GM21526 (cell line): ENCODE measurements around the gene KLHL17.
A peak's percentile ranks its signal among the peaks of the same experiment; 100 is the strongest.
"Not testable (repeated sequence)": the region's sequence is repeated elsewhere in the genome, so short reads cannot be mapped to it uniquely, and the experiment has no call there.

Source experiments
- ATAC-seq: cut with Tn5 transposase; IDR thresholded peaks from one replicate; pipeline ENCODE4 v1.9.1; 2021; ENCODE audit warnings: moderate library complexity; ENCODE audit not compliant: unreplicated experiment, low FRiP score

Gene KLHL17

DNA sequence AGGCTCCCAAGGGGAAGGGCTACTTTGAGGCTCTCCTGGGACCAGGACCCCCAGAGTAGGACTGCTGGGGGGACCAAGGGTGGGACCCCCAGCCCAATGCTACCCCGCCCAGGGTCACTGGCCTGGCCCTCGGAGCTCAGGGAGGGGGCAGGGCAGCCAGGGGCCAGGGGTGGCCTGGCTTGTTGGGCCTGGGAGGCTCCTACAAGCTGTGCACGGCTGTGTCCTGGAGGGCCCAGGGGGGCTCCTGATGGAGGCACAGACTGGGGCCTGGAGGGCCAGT lies 37.3 kb downstream of the KLHL17 start:
- ATAC-seq: no peak

DNA sequence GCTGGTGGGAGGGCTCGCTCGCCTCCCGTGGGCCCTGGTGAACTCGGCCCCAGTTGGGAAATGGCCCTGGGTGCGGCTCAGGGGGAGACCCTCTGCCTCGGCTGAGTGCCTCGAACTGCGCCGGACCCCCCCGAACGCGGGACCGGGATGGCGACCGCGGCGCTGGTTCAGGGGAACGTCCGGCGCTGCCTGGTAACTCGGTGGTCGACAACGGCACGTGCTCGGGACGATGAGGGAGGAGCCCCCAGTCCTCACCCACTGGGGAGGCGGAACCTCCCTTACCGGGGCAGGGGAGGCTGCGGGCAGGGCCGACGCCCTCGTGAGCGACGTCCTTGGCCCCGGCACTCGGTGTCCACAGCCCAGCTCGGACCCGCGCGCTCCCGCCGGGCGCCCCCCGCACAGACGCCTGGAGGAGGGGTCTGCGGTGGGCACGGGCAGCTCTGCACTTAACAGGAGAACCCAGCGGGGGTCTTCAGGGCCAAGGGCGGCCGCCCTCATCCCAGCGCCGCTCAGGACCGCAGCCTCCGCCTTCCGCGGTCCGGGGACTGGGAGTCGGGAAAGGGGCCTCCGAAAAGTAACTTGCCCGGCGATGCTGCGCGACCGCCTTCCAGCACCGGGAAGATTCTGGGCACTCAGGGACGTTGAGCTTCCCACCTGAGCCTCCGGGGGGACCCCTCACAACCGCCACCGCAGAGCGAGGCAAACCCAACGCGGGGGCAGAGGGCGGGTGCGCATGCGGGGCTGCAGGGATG lies 37.8 kb downstream of the KLHL17 start:
- ATAC-seq: no peak

DNA sequence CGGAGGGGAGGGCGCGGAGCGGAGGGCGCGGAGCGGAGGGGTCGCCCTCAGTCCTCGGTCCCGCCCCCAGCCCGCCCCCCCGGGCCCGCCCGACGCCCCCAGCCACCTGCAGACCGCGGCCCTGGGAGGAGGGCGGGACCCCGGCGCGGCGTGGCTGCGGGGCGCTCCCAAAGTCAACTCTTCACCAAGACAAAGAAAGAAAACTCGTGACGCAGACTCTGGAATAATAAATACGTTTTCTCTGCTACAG lies 38.3 kb downstream of the KLHL17 start:
- no peak for ATAC-seq

DNA sequence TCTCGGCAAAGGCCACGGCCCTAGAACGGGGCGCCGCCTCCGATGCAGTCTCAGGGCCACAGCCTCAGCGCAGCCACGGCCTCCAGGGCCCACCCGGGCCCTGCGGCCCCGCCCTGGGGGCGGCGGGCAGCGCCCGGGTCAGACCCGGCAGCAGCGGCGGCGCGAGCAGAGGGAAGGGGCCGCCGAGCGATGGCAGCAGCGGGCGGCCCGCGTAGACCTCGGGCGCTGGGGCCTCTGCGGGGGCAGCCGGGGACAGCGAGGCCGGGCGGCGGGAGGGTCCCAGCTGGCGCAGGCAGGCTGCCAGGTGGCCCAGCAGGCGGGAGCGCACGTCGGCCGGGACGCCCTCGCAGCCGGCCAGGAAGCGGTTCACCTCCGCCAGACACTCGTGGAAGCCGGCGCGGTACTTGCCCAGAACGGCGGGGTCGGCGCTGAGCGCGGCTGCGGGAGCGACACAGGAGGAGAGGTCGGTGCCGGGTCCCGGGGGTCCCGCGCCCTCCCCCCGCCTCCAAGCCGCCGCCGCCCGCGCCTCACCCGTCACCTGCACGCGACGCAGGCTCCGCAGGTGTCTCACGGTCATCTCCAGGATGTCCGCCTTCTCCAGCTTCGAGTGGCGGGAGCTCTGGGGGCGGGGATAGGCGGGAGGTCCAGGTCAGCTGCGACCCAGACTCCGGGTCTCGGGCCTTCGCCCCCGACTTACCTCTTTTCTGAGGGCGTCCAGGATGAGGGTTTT lies 38.8 kb downstream of the KLHL17 start:
- ATAC-seq: no peak

DNA sequence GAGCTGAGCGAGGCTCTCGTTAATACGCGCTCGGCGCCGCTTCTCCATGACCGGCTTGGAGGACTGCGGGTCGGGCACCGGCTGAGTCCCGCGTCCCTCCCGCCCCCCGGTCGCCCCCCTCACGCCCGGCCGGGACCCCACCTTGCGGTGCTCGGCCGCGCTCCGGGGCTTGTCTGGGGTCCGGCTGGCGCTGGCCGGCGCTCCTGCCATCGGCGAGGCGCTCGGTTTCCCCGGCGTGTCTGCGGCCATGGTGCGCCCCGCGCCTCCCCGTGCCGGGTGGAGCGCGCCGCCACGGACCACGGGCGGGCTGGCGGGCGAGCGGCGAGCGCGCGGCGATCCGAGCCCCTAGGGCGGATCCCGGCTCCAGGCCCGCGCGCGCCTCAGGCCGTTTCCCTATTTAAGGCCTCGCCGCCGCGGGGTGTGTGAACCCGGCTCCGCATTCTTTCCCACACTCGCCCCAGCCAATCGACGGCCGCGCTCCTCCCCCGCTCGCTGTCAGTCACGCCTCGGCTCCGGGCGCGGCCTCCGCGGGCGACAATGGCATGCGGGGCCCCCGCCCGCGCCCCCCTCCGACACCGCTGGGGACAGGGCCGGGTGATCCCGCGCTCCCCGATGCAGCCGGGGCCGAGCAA lies 39.5 kb downstream of the KLHL17 start, which contains the start of gene HES4:
HES4 (minus strand) TSS at position 373 of the 632 bp plus-strand sequence; CDS start at position 249, 124 bp downstream.
- ATAC-seq: no peak

DNA sequence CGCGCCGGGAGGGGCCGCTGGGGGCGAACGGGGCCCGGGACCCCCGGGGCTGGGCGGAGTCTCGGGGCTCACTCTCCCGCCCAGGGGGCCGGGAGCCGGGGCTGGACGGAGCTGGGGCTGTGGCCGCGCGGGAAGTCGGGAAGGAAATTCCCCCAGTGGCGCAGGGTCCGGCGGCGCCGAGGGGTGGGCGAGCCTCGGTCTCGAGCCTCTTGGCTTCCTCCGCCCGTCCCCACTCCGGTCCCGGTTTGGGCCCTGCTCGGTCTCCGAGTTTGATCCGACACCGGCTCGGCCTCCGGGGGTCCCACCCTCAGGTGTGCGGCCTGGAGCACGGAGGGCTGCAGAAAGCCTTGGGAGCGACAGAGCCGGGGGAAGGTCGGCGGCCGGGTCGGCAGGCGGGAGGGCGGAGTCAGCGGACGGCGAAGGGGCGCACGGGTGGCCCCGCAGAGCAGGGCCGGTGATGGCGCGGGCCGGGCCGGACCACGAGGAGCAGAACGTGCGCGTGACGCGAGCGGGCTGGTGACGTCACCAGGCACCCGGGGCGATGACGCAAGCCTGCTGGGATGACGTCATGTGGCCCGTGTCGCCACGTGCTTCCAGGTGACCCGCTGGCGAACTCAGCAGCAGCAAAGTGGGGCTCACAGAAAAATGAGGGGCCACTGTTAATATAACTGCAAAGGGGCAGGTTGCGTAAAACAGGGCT lies 40.1 kb downstream of the KLHL17 start:
- ATAC-seq: no peak

DNA sequence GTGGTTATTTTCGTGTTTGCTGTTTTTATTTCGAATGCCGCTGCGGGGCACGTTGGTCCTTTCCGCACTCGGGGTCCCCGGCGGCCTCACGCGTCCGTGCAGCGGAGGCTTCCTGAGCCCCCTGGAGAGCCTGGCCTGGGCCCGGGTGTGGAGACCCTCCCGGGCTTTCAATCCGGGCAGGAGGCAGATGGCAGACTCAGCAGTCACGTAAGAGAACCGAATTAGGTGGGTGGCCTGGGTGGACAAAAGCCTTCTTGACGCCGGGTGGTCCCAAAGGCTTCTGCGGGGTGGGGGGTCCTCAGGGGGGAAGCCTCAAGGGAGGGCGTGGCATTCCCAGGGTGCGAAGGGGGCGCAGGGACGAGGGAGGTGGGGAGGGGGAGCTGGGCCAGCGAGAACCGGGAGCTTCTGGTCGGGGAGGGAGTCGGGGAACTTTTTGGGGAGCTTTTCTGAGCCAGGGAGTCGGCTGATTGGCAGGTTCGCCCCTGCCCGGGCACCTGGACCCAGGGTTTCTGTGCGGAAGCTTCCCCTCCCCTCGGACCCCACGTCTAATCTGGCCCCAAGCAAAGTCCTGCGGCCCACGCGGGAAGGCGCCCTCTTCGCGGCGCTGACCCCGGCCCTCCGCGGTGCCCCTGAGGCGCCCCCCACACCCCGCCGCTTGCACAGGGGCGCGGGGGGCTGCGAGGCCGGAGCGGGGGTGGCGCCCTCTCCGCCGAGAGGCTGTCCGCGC lies 40.8 kb downstream of the KLHL17 start:
- ATAC-seq: no peak

DNA sequence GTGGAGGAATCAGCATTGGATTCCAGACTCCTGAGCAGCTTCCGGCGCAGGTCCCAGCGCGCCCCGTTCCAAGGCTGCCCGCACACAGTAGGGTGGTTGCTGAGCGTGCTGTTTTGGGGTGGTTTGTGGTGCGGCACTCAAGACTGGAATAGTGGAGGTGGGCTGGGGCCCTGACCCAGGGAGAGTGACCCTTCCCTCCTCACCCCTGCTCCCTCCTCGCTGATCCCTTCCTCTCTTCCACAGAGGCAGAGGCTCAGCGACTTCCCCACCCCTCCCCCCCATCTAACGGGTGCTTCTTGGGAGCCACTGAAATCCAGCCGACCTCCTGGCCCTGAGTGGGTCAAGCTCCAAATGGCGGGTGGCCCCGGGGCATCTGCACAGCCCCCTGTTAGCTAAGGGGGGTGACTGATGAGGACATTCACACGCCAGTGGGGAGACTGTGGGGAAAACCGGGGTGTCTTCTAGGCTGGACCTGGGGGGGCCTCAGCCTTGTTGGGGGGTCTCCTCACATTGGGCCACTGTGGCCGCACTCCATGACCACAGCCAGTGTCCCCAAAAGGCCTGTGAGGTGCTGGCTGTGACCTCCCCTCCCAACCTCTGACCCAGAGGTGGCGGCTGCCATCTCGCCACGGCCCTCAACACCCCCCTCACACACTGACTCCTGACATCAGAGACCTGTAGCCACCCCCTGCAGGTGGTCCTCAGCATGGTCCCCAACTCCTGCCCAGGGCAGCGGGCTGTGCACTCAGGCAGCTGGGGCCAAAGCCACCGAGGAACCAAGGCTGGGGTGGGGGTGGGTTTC lies 43.4 kb downstream of the KLHL17 start:
- ATAC-seq: no peak

DNA sequence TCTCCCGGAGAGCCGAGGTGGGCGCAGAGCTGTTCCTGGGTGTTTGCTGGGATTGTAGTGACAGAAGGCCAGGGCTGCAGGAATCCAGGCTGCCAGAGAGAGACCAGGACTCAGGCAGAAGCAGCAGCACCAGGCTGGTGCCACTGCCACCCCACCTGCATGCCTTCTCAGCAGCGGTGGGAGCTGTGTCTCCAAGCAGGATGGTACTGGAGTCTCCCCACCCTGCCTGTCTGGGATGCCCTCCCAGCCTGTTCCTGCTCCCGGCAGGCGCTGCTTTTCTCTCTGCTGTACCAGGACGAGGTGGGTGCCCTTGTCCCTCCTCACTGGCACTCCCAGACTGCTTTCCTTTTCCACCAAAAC lies 44.0 kb downstream of the KLHL17 start:
- no peak for ATAC-seq

DNA sequence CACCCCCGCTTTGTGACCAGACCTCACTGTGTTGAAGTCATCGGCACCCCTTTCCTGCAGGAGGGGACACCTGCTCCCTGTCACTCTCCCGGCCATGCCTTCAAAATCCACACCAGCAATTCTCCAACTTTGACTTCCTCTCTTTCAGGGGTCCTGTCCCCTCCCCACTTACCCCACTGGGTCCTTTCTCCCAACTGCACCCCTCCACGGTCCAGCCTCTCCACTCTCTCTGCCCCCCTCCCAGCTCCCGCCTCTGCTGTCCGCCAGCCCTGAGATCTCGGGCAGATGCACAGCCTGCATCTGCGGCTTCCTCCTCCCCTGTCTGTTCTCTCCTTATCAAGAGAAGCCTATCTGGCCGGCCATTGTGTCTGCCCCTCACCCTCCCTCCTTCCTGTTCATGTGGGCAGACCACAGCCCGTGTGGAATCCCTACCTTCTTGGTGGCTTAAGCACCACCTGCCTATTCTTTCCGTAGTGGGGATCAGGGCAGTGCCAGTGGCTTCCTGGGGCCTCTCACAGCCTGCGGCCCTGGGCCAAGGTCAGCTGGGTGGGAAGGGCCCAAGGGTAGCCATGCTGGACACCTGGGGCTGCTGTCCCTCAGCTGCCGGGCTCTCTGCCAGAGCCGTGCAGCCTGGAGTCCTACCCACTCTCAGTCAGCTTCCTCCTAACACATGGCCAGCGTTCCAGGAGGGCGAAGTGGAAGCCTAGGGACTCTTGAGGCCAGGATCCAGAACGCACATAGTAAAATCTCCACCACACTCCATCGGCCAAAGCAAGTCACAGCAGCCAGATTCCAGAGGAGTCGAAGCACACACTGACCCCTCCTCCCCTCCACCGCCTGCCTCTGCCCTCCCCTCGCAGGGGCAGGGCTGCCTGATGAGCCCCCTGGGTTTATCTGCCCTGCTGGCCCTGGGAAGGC lies 44.7 kb downstream of the KLHL17 start:
- no peak for ATAC-seq

DNA sequence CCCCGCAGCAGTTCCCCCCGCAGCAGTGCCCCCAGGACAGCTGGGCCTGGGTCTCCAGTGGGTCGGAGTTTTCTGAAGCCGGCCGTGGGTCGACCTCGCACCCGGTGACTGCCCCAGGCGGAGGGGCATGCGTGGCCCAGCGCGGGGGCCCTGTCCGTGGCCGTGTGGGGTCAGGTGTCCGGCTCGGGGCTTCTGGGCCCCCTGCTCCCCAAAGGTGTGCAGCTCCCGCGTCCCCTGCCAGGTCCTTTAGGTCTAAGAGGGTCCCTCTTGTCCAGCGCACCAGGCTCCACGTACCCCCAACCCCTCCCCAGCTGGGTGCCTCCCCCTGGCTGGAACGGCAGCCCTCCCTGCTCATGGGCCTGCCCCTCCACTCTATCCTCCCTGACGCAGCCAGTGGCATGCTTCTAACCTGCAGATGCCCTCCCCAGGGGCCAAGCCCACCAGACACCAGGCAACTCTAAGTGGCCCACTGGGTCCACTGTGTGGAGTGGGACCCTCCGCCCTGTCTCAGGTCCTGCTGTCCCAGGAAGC lies 45.5 kb downstream of the KLHL17 start:
- ATAC-seq: no peak

DNA sequence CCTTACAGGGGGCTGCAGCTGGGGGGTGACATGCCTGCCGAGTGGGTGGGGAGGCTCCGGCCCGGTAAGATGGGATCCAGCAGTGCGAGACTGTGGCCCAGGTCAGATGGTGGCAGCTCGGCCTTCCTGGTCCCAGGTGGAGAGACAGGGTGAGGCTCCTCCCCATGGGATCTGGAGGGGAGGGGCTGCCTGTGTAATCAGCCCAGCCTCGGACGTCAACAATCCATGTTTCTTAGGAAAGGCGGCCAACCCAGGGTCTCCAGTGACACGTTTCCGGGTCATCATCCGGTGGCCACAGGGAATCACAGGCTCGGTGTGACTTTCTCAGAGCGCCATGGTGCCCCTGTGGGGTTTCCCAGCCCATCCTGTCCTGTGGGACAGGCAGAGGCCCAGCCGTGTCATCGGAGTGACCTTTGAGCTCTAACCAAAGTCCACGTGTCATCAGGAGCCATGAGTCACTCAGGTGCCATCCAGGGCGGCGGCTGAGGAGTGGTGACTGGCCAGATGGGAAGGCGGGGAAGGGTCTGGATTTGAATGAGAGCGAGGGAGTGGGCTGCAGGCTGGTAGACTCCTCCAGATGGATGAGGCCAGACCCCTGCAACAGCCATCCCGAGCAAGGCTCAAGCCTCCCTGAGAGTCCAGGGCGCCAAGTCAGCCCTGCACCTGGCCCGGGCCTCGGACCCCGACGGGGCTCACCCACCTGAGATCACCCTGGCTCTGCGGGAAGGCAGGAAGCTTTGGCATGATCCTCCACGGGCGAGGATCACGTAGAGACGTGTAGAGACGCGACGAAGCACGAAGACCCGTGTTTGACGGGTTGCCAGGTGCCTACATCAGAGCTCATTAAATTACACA lies 46.1 kb downstream of the KLHL17 start:
- ATAC-seq: no peak

DNA sequence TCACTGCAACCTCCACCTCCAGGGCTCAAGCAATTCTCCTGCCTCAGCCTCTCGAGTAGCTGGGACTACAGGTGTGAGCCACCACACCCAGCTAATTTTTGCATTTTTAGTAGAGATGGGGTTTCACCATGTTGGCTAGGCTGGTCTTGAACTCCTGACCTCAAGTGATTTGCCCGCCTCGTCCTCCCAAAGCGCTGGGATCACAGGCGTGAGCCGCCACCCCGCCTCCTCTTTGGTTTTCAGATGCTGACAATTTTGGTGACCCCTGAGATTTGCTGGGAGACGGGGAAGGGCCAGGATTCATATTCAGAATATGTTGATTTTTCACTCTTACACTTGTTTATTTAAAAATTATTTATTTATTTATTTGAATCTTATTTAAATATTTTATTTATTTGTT lies 49.7 kb downstream of the KLHL17 start:
- not testable (repeated sequence) for ATAC-seq

DNA sequence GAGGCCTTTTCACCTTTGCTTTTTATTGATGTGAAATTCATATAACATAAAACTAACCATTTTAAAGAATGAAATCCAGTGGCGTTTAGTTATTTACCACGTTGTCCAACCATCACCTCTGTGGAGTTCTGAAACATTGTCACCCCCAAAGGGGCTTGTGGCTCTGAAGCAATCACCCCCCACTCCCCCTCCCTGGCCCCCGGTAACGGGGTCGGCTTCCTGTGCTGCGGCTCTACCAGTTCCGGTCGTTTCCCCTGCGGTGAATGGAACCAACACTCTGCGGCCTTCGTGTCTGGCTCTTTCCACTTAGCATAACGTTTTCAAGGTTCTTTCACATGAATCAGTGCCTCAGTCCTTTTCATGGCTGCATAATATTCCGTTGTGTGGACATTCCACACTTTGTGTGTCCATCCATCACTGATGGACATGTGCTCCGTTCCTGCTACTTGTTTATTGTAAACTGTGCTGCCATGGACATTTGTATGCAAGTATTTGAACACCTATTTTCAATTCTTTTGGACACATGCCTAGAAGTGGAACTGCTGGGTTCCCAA lies 51.1 kb downstream of the KLHL17 start:
- no peak for ATAC-seq

DNA sequence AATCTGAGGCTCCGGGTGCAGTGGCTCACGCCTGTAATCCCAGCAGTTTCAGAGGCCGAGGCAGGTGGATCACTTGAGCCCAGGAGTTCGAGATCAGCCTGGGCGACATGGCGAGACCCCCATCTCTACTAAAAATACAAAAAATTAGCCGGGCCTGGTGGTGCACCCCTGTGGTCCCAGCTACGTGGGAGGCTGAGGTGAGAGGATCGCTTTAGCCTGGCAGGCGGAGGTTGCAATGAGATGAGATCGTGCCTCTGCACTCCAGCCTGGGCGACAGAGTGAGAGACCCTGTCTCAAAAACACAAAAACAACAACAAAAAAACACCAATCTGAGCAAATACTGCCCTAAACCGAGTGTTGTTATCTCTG lies 52.3 kb downstream of the KLHL17 start:
- ATAC-seq: not testable (repeated sequence)

DNA sequence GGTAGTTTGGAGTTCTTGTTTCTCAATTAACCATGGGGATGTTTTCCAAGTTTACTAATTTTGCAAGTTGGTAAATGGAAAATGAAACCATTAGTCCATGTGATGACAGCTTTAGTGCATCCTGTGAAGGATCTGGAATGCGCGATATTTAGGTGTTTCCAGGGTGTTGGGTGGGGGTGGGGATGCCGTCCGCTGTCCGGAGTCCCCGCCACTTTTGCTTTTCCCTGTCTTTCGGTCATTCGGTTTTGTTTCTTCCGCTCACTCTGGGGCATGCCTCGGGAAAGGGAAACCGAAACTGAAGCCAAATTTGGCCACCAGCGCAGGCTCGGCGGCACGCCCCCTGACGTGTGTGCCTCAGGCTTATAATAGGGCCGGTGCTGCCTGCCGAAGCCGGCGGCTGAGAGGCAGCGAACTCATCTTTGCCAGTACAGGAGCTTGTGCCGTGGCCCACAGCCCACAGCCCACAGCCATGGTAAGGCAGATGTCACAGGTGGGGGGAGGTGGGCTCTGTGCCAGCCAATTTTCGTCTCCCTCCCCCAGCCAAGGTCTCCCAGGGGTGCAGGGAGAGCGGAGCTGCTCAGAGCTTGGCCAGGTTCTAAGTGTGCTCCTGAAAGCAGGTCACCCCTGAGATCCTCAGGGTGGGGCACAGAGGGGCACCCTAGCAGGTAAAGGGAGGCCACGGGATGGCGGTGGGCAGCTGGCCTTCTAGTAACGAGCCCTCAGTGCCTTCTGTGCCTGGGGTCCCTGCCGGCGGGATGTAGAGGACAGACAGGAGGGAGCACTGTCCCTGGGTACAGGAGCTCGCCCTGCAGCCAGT lies 52.9 kb downstream of the KLHL17 start, which contains the start of gene ISG15:
ISG15 (plus strand) TSS at position 393 of the 817 bp plus-strand sequence; CDS start at position 470, 77 bp downstream.
- peak; percentile 60 for ATAC-seq
